Aorta (tissue), 5 donors: ENCODE data around the gene PLD3. TPM values are rescaled to one million over a fixed set of nuclear protein-coding genes. Genes with fewer than 3 reads are reported as not detected.

Source experiments
- ATAC-seq: fragments of 200-7000 bp; cut with Tn5 transposase; one replicate; pipeline ENCODE4 v1.9.1; 2022; ENCODE audit warnings: moderate library complexity; ENCODE audit not compliant: low FRiP score
- DNase-seq, 2 donors: peaks; one replicate each; pipeline ENCODE4 v3.0.0-alpha.2; 2020
- H3K27ac ChIP-seq, 2 donors: one replicate each; pipeline ENCODE4 v1.5.1; 2013; ENCODE audit warnings: low read length in 2 of 2, mild to moderate bottlenecking in 2 of 2, moderate library complexity in 2 of 2, control low read depth in 1 of 2, inconsistent platforms in 1 of 2, low read depth in 1 of 2
- H3K27me3 ChIP-seq, 2 donors: one replicate each; pipeline ENCODE4 v1.6.1; 2013; ENCODE audit warnings: control low read depth in 1 of 2, low read length in 1 of 2, mild to moderate bottlenecking in 1 of 2, moderate library complexity in 1 of 2; ENCODE audit not compliant: insufficient read depth in 2 of 2, control insufficient read depth in 1 of 2
- H3K36me3 ChIP-seq, 2 donors: one replicate each; pipeline ENCODE4 v1.6.1; 2013; ENCODE audit warnings: control low read depth in 1 of 2, low read length in 1 of 2, mild to moderate bottlenecking in 1 of 2; ENCODE audit not compliant: insufficient read depth in 2 of 2, control insufficient read depth in 1 of 2
- H3K4me1 ChIP-seq, 2 donors: one replicate each; pipeline ENCODE4 v1.6.1; 2013; ENCODE audit warnings: low read length in 2 of 2, control low read depth in 1 of 2, mild to moderate bottlenecking in 1 of 2, moderate library complexity in 1 of 2; ENCODE audit not compliant: insufficient read depth in 2 of 2, control insufficient read depth in 1 of 2
- H3K4me3 ChIP-seq, 2 donors: one replicate each; pipeline ENCODE4 v1.5.1; 2013; ENCODE audit warnings: low read length in 2 of 2, control low read depth in 1 of 2, mild to moderate bottlenecking in 1 of 2
- H3K9me3 ChIP-seq: one replicate; pipeline ENCODE4 v1.6.1; 2013; ENCODE audit warnings: mild to moderate bottlenecking, low read length; ENCODE audit not compliant: control insufficient read depth
- WGBS, 2 donors: extraction: QIAGEN DNeasy Blood & Tissue Kit; methylation state at CpG; one replicate each; pipeline ENCODE4 v1.1.7; 2013; 5-methylcytosine and 5-hydroxymethylcytosine counted together
- intact Hi-C, 2 donors: fragments of 100-400 bp; cut with DNase I; formaldehyde crosslinking; loops; one replicate each; pipeline versions ENCODE4 v1.14.2 to v1.15.0; 2022
- long read RNA-seq, 2 donors: library from polyadenylated mRNA; unstranded; transcript quantifications; one replicate each; pipeline ENCODE4 v2.0.0, GENCODE V29; 2020 to 2021
- polyA plus RNA-seq, 2 donors: library from polyadenylated mRNA; stranded (reverse); fragments of 200-250 nt; gene quantifications; one replicate each; pipeline ENCODE4 v1.2.3, GENCODE V29; 2013
- total RNA-seq, 2 donors: library from RNA; stranded (reverse); fragmentation: NEBNext Ultra II Directional; extraction: Animal tissue kit (Norgen Biotek cat#: 25700); gene quantifications; one replicate each; pipeline ENCODE4 v1.2.1, GENCODE V29; 2021
- donor health status: healthy with polysubstance abuse.
- donor health status: Bipolar disorder and iron deficiency.
- donor health status: DM: no; HTN: no; CAD: no.
- donor health status: DM: no; HTN: no; CAD: no.
- donor health status: DM: yes; HTN: yes; CAD: no.

Gene PLD3, protein sequence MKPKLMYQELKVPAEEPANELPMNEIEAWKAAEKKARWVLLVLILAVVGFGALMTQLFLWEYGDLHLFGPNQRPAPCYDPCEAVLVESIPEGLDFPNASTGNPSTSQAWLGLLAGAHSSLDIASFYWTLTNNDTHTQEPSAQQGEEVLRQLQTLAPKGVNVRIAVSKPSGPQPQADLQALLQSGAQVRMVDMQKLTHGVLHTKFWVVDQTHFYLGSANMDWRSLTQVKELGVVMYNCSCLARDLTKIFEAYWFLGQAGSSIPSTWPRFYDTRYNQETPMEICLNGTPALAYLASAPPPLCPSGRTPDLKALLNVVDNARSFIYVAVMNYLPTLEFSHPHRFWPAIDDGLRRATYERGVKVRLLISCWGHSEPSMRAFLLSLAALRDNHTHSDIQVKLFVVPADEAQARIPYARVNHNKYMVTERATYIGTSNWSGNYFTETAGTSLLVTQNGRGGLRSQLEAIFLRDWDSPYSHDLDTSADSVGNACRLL
- total RNA-seq (100 to 1,000 TPM; 184 to 291 TPM), polyA plus RNA-seq (100 to 1,000 TPM; 143 to 234 TPM)
- long read RNA-seq, donor 1, transcript PLD3-207 (13 exons, 2,140 nt) = major isoform, 90 of 440 reads
- long read RNA-seq, donor 1, transcript PLD3-213 (3 exons, 750 nt) = minor isoform, 8 of 440 reads
- long read RNA-seq, donor 1, partial matches to known transcripts = 136 of 440 reads
- long read RNA-seq, donor 1, other reads (novel, unspliced or antisense) = 202 of 440 reads
- long read RNA-seq, donor 2, transcript PLD3-213 (3 exons, 750 nt) = minor isoform, 14 of 187 reads
- long read RNA-seq, donor 2, transcript PLD3-207 (13 exons, 2,140 nt) = major isoform, 23 of 187 reads
- long read RNA-seq, donor 2, partial matches to known transcripts = 78 of 187 reads
- long read RNA-seq, donor 2, other reads (novel, unspliced or antisense) = 70 of 187 reads

DNA sequence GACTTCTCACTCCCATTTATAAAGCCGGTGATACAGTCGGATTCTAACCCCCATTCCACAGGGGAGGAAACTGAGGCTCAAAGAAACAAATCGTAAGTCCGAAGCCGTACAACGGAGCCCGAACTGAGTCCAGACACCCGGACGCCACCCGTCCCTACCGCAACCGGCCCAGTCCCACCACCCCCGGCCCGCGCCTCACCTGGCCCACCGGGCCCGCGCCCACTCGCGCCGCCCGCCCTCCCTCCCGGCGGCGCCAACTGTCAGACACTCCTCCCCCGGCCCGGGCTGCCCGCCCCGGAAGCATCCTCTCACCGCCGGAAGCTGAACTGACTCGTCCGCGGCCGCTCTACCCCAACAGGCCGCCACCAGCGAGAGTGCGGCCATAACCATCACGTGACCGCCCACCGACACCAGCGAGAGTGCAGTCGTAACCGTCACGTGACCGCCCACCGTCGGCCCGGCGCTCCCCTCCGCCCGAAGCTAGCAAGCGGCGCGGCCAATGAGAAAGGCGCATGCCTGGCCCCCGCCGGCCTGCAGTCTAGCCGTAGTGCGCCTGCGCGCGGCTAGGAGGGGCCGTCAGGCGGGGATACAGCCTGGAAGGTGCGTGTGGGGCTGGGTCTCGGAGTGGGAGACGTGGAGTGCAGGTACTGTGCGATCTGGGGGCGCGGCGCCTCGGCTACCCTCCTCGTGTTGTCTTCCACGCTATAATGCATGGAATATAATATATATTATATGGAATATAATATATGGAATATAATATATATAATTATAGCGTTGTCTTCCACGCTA, at the start of gene PLD3, which contains the start of gene C19orf47:
Gene PLD3 (plus strand): TSS at position 571 of the 789 bp plus-strand sequence. CDS start 17,789 bp downstream, outside the sequence.
Gene C19orf47 (minus strand): TSS at position 273 of the 789 bp plus-strand sequence. CDS start 6,540 bp downstream, outside the sequence.
- Histone ChIP-seq H3K4me1 (peaks cover 0 to 4% of the 10 kb centered on the region in 2 donors), H3K27me3 (no peaks in the 10 kb centered on the region), H3K36me3 (no peaks in the 10 kb centered on the region), H3K27ac (peak within 1 kb of the TSS in 1 of 2 donors; percentile 49), H3K4me3 (peak within 1 kb of the TSS; percentile 50 to 74), H3K9me3 (no peaks in the 10 kb centered on the region)
- peak; percentile 99 for ATAC-seq
- intact Hi-C loops = loop anchor here in 1 of 2 donors (1.0 to 5.0 kb wide), 4 partner anchors 54 to 254 kb away; partner anchors contain the start of gene LTBP4
- 0% methylated on average over 61 to 77 of the region's 77 CpGs for WGBS, 2 donors
- DNase-seq = peak; percentile 100

DNA sequence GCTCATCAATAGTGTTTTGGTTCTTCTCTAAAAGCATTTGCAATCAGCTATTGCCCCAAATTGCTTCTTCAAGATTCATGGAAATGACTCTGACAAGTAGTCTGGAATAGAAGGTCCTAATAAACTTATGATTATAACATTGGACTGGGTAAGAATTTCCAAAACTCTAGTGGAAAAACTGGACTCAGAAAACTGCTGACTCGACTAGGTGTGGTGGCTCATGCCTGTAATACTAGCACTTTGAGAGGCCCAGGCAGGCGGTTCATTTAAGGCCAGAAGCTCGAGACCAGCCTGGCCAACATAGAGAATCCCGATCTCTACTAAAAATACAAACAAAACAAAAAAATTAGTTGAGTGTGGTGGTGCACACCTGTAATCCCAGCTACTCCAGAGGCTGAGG, 47.8 kb upstream of the PLD3 start:
- no peaks in the 10 kb centered on the region for H3K36me3 ChIP-seq
- 93 to 95% methylated on average over 4 of the region's 4 CpGs for WGBS, 2 donors
- no peaks in the 10 kb centered on the region for H3K9me3 ChIP-seq
- no peak for DNase-seq
- no peak overlapping the region for H3K27ac ChIP-seq
- no peak for ATAC-seq
- H3K4me1 ChIP-seq = no peaks in the 10 kb centered on the region
- no peak overlapping the region for H3K4me3 ChIP-seq
- intact Hi-C loops = loop anchor here in 1 of 2 donors (10.0 kb wide), 2 partner anchors 124 to 334 kb away; partner anchors contain the start of gene SERTAD1
- H3K27me3 ChIP-seq = no peaks in the 10 kb centered on the region

DNA sequence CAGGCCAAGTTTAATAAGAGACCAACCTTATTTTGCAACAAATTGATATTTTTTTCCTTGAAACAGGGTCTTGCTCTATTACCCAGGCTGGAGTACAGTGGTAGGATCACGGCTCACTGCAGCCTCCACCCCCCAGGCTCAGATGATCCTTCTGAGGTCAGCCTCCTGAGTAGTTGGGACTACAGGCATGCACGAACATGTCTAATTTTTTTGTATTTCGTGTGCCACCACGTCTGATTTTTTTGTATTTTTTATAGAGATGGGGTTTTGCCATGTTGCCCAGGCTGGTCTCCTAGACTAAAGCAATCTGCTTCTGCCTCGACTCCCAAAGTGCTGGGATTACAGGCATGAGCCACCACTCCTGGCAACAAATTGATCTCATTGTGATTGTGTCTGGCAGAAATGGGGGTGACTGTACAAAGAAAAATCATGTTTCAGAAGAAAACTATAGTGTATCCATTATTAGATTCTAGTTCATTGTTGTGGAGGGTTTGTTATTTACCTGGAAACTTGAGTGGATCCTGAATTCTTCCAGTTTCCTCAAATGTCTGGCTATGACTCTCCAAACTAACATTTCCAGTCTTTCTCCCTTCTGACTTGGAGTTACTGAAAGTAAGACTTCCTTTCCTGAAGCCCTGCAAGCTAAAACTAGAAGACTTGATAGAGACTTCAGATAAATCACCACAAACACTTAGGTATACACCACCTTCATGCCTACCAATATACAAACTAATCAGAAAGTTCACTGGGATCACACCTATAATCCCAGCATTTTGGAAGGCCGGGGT, 46.1 kb upstream of the PLD3 start:
- Histone ChIP-seq H3K27ac (no peak overlapping the region), H3K4me1 (no peaks in the 10 kb centered on the region), H3K9me3 (no peaks in the 10 kb centered on the region), H3K27me3 (no peaks in the 10 kb centered on the region), H3K36me3 (no peaks in the 10 kb centered on the region), H3K4me3 (no peak overlapping the region)
- peak in 1 of 2 donors; percentile 2 for DNase-seq
- intact Hi-C loops = loop anchor here in 1 of 2 donors (10.0 kb wide), 2 partner anchors 122 to 332 kb away; partner anchors contain the start of gene SERTAD1
- WGBS, 2 donors = 76 to 83% methylated on average over 6 of the region's 6 CpGs
- no peak for ATAC-seq

DNA sequence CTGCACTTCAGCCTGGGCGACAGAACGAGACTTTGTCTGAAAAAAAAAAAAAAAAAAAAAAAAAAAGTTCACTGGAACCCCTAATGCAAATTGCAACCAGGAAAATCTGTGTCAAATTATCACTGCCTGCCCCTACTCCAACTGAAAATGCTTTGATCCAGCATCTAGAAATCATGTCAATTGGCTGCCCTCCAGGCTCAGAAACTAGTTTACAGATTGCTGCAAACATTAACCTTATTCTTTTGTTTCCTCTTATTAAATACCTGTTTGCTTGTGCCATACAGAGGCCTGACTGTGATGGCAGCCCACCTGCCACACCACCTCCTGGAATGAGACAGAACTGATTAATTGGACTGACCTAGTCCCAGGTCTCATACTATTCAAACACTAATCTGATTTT, 44.7 kb upstream of the PLD3 start:
- no peaks in the 10 kb centered on the region for H3K9me3 ChIP-seq
- H3K36me3 ChIP-seq = no peaks in the 10 kb centered on the region
- WGBS, 2 donors = 84 to 94% methylated on average over 2 of the region's 2 CpGs
- no peaks in the 10 kb centered on the region for H3K4me1 ChIP-seq
- no peak overlapping the region for H3K27ac ChIP-seq
- H3K27me3 ChIP-seq = no peaks in the 10 kb centered on the region
- H3K4me3 ChIP-seq = no peak overlapping the region
- no peak for ATAC-seq
- intact Hi-C loops = loop anchor here in 1 of 2 donors (10.0 kb wide), 2 partner anchors 121 to 331 kb away; partner anchors contain the start of gene SERTAD1
- DNase-seq = peak in 1 of 2 donors; percentile 1

DNA sequence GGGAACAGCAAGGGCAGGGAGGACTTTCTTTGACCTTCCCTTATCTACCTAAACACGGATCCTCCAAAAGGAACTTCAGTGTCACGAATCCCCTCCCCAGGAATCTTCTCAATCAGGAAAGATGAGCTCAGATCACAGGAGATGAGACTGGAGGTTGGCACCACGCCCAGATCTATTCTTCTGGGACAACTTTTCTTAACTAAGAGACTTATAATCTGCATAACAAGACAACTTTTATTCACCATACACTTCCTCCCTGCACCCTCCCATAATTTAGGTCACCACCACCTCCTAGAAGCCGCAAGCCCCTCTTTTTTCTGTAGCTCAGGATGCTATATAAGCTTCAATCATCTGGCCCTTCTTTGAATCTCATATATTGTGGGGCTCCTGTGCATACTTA, 44.2 kb upstream of the PLD3 start:
- Histone ChIP-seq H3K4me1 (no peaks in the 10 kb centered on the region), H3K4me3 (no peak overlapping the region), H3K36me3 (no peaks in the 10 kb centered on the region), H3K27ac (no peak overlapping the region), H3K27me3 (no peaks in the 10 kb centered on the region), H3K9me3 (no peaks in the 10 kb centered on the region)
- DNase-seq (peak in 1 of 2 donors; percentile 50), ATAC-seq (no peak)
- WGBS, 2 donors = 80 to 82% methylated on average over 4 of the region's 4 CpGs
- intact Hi-C loops = loop anchor here in 1 of 2 donors (10.0 kb wide), 2 partner anchors 120 to 330 kb away; partner anchors contain the start of gene SERTAD1

DNA sequence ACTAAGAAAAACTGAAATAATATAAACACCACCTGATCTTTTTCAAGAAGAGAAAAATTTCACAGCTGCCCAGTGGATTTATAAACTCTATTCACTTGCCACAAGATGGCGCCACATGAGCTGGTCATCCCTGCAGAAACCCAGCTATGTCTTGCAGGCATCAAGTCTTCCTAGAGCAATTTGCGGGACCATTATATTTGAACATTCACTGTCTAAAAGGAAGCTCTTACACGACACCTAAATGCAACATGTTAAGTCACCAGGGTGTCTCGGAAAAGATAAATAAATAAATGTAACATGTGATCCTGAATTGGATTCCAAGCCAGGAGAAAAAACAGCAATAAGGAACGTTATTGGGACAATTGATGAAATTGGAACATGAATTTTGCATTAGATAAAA, 43.1 kb upstream of the PLD3 start:
- 4% methylated on average over 5 of the region's 5 CpGs for WGBS, 2 donors
- peak; percentile 85 to 90 for DNase-seq
- no peaks in the 10 kb centered on the region for H3K36me3 ChIP-seq
- peak; percentile 78 for ATAC-seq
- H3K4me3 ChIP-seq = no peak overlapping the region
- no peaks in the 10 kb centered on the region for H3K4me1 ChIP-seq
- H3K9me3 ChIP-seq = no peaks in the 10 kb centered on the region
- no peaks in the 10 kb centered on the region for H3K27me3 ChIP-seq
- intact Hi-C loops = loop anchor here (5.0 to 10.0 kb wide), 3 partner anchors 119 to 329 kb away; partner anchors contain the start of gene SERTAD1 (in 1 of the 2)
- no peak overlapping the region for H3K27ac ChIP-seq

DNA sequence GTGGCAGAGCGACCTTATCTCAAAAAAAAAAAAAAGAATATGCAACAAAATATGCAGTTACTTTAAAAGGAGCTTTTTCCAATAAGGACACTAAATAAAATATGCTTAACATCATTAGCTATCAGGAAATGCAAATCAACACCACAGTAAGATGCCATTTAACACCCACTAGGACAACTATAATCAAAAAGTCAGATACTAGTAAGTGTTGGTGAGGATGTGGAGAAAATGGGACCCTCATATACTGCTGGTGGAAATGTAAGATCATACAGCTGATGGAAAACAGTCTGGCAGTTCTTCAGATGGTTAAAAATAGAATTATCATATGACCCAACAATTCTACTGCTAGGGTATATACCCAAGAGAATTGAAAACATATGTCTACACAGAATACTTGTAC, 38.8 kb upstream of the PLD3 start:
- no peak for ATAC-seq
- H3K4me1 ChIP-seq = no peaks in the 10 kb centered on the region
- 57 to 59% methylated on average over 1 of the region's 1 CpG for WGBS, 2 donors
- no peaks in the 10 kb centered on the region for H3K36me3 ChIP-seq
- H3K27me3 ChIP-seq = no peaks in the 10 kb centered on the region
- intact Hi-C loops = loop anchor here (5.0 to 10.0 kb wide), 3 partner anchors 115 to 325 kb away; partner anchors contain the start of gene SERTAD1 (in 1 of the 2)
- no peak overlapping the region for H3K4me3 ChIP-seq
- no peaks in the 10 kb centered on the region for H3K9me3 ChIP-seq
- H3K27ac ChIP-seq = no peak overlapping the region
- DNase-seq = no peak
